Brain (organoid and tissue), 1 donor: ENCODE results near the gene BRD9. TPM values are rescaled to one million over a fixed set of nuclear protein-coding genes. Genes with fewer than 3 reads are reported as not detected.

ENCODE experiments used
- polyA plus RNA-seq: library from polyadenylated mRNA; stranded (reverse); fragments of 350-450 nt; fragmentation: Illumina TruSeq; extraction: RNeasy Lipid Tissue Mini Kit (QIAGEN cat#74804); gene quantifications from one replicate; pipeline ENCODE4 v1.2.3, GENCODE V29; 2015; ENCODE audit warnings: low read depth, low replicate concordance; ENCODE audit not compliant: insufficient read depth

The BRD9 gene
- polyA plus RNA-seq, 1 donor from 2014 or later: 44.0 TPM

Other genes starting within 250 kb of the BRD9 start
- gene TPPP, start 199.4 kb downstream of the BRD9 start, polyA plus RNA-seq: 110 TPM
- 5.1 TPM for gene ZDHHC11B, start 108.1 kb downstream of the BRD9 start, polyA plus RNA-seq
- 3.7 TPM for gene ZDHHC11, start 41.8 kb downstream of the BRD9 start, polyA plus RNA-seq
- gene TRIP13, start 83 bp upstream of the BRD9 start, polyA plus RNA-seq: 22.0 TPM
- 8.4 TPM for gene NKD2, start 116.0 kb upstream of the BRD9 start, polyA plus RNA-seq
- 80.0 TPM for gene SLC12A7, start 219.3 kb upstream of the BRD9 start, polyA plus RNA-seq